ENCODE measurements around the gene CD22. TPM values are rescaled to one million over a fixed set of nuclear protein-coding genes. Genes with fewer than 3 reads are reported as not detected.
A peak's percentile ranks its signal among the peaks of the same experiment; 100 is the strongest.
"Not testable (repeated sequence)": the region's sequence is repeated elsewhere in the genome, so short reads cannot be mapped to it uniquely, and the experiment has no call there.

CD22 gene
- polyA plus RNA-seq, 3 donors from 2014 or later, result 0.93 to 2.2 TPM; not detected in 1

DNA sequence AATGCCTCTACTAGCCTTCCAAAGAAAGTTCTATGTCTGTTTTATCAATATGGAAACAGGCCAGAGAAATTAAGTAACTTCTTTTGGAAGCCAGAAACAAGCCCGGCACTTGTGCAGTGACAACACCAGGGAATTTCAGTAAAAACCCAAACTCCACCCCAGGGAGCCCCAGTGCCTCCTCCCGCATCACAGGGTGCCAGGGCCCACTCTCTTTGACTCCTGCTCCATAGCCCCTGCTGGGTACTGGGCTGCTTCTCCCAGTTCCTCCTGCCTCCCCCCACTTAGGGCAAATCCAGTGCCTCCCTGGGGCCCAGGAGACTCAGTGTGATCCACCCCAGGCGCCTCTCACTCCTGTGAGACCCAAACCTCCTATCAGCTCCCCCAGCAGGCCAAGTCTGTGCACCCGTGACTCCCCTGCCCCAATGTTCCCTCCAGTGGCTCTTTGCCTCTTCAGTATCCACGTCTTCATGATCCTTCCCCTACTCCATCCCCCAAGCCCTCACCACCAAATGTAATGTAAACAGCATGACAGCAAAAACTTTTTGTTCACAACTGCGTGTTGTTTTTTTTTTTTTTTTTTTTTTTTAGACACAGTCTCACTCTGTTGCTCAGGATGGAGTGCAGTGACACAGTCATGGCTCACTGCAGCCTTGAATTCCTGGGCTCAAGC lies 26.9 kb downstream of the CD22 start:
- Mint-ChIP-seq H3K4me1 (peaks cover 14 to 23% of the 10 kb centered on the region in 2 donors), H3K9me3 (no peaks in the 10 kb centered on the region), H3K27me3 (ENCODE audit: low read depth in 3 of 3) (peaks cover 0 to 7% (median 7%) of the 10 kb centered on the region in 3 donors), H3K27ac (peak overlapping the region in 1 of 6 donors; percentile 64), H3K4me3 (no peak overlapping the region), H3K36me3 (no peaks in the 10 kb centered on the region)
- DNase-seq, result no peak

DNA sequence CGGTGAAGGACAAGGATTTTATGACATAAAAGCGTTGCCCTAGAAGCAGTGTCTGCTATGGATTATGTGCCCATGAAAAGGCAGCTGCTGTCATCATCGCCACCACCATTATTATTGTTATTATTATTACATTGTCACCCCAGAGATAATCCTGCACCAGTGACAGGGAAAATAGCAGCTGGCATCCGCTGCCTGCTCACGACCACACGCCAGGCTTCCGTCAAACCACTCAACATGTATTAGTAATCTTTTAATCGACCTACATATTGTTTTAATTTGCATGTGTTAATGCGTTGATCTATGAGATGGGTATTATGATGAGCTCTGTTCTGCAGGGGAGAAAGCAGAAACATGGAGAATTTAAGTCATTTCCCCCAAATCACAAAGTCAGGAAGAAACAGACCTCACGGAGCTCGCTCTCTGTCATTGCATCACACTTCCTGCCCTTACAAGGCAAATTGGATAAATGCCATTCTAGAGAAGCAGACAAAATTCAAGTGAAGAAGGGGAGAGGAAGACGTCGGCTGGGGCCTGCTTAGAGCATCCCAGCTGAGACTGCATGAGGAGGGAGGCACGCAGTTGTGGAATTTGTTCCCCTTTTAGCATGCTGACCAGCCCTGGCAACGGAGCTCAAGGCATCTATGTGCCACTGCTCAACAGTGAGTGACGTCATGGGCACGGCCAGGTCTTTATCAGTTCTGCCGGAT lies 29.0 kb downstream of the CD22 start, which contains the start of gene FFAR3:
Gene FFAR3 (plus strand): TSS at position 594 of the 707 bp plus-strand sequence. CDS start 431 bp downstream, outside the sequence.
- DNase-seq, result no peak
- Mint-ChIP-seq H3K9me3 (no peaks in the 10 kb centered on the region), H3K4me3 (no peak within 1 kb of the TSS), H3K4me1 (peaks cover 9 to 20% of the 10 kb centered on the region in 2 donors), H3K27me3 (ENCODE audit: low read depth in 3 of 3) (peaks cover 0 to 7% (median 7%) of the 10 kb centered on the region in 3 donors), H3K27ac (peak within 1 kb of the TSS in 1 of 6 donors; percentile 62), H3K36me3 (no peaks in the 10 kb centered on the region)

- not testable (repeated sequence) for H3K4me3 Mint-ChIP-seq; H3K9me3 Mint-ChIP-seq; DNase-seq; H3K36me3 Mint-ChIP-seq; H3K27me3 Mint-ChIP-seq (ENCODE audit: low read depth in 3 of 3); H3K27ac Mint-ChIP-seq
- peaks cover 8 to 18% of the 10 kb centered on the region in 2 donors for H3K4me1 Mint-ChIP-seq
Observed at GRCh38 chr19:35358834-35359233, 29.8 kb downstream of the CD22 start.

DNA sequence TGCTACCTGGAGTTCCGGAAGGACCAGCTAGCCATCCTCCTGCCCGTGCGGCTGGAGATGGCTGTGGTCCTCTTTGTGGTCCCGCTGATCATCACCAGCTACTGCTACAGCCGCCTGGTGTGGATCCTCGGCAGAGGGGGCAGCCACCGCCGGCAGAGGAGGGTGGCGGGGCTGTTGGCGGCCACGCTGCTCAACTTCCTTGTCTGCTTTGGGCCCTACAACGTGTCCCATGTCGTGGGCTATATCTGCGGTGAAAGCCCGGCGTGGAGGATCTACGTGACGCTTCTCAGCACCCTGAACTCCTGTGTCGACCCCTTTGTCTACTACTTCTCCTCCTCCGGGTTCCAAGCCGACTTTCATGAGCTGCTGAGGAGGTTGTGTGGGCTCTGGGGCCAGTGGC lies 30.4 kb downstream of the CD22 start:
- H3K4me1 Mint-ChIP-seq, result peaks cover 8 to 18% of the 10 kb centered on the region in 2 donors
- H3K36me3 Mint-ChIP-seq; DNase-seq; H3K27me3 Mint-ChIP-seq (ENCODE audit: low read depth in 3 of 3); H3K9me3 Mint-ChIP-seq; H3K4me3 Mint-ChIP-seq; H3K27ac Mint-ChIP-seq: not testable (repeated sequence)

GRCh38 chr19:35360081-35360480 lies 31.1 kb downstream of the CD22 start:
- not testable (repeated sequence) for H3K36me3 Mint-ChIP-seq, H3K9me3 Mint-ChIP-seq, H3K27ac Mint-ChIP-seq

GRCh38 chr19:35360880-35361420 lies 32.0 kb downstream of the CD22 start:
- no peaks in the 10 kb centered on the region for H3K36me3 Mint-ChIP-seq
- H3K27me3 Mint-ChIP-seq (ENCODE audit: low read depth in 3 of 3), result peaks cover under 1 to 6% (median 5%) of the 10 kb centered on the region in 3 donors
- H3K4me1 Mint-ChIP-seq, result peaks cover 0 to 9% of the 10 kb centered on the region in 2 donors
- DNase-seq, result no peak
- no peak overlapping the region for H3K4me3 Mint-ChIP-seq
- no peak overlapping the region for H3K27ac Mint-ChIP-seq
- no peaks in the 10 kb centered on the region for H3K9me3 Mint-ChIP-seq

More at GRCh38 chr19:35360081-35360480, 31.1 kb downstream of the CD22 start:
- H3K4me1 Mint-ChIP-seq, result peaks cover 2 to 13% of the 10 kb centered on the region in 2 donors
- not testable (repeated sequence) for DNase-seq; H3K27me3 Mint-ChIP-seq (ENCODE audit: low read depth in 3 of 3); H3K4me3 Mint-ChIP-seq

GRCh38 chr19:35362261-35363000 lies 33.4 kb downstream of the CD22 start:
- peaks cover 2 to 8% (median 4%) of the 10 kb centered on the region in 3 donors for H3K27me3 Mint-ChIP-seq (ENCODE audit: low read depth in 3 of 3)
- H3K9me3 Mint-ChIP-seq, result no peaks in the 10 kb centered on the region
- no peak for DNase-seq
- peak overlapping the region in 1 of 6 donors; percentile 62 for H3K27ac Mint-ChIP-seq
- H3K4me1 Mint-ChIP-seq, result peaks cover 0 to 6% of the 10 kb centered on the region in 2 donors
- H3K36me3 Mint-ChIP-seq, result no peaks in the 10 kb centered on the region
- H3K4me3 Mint-ChIP-seq, result no peak overlapping the region

DNA sequence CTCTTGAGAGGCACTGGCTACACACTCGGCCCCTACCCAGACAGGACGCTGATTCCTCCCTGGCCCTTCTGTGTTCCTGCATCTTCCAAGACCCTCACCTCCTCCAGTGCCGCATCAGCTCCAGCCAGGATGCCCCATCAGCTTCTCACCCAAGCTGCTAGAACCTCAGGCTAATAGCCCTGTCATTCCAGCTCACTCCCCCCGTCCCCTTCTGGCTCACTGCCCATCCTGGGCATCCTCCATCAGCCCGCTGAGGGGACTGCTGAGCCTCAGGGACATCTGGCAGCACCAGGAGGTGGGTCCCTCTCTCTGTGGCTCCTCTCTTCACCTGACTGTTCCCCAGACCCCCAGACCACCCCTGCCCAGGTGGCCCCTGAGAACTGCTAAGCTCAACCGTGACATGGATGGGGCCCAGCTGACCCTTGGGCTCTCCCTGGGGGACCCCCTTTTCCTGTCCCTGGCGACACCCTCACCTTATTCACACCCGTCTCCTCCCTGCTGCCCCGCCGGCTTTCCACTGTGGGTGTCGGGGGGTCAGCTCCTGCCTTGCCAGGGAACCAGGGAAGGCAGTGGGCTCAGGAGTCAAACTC lies 34.1 kb downstream of the CD22 start:
- peaks cover 0 to 2% of the 10 kb centered on the region in 2 donors for H3K4me1 Mint-ChIP-seq
- DNase-seq, result no peak
- H3K9me3 Mint-ChIP-seq, result no peaks in the 10 kb centered on the region
- H3K36me3 Mint-ChIP-seq, result no peaks in the 10 kb centered on the region
- peaks cover 2 to 6% (median 2%) of the 10 kb centered on the region in 3 donors for H3K27me3 Mint-ChIP-seq (ENCODE audit: low read depth in 3 of 3)
- no peak overlapping the region for H3K27ac Mint-ChIP-seq
- H3K4me3 Mint-ChIP-seq, result no peak overlapping the region

DNA sequence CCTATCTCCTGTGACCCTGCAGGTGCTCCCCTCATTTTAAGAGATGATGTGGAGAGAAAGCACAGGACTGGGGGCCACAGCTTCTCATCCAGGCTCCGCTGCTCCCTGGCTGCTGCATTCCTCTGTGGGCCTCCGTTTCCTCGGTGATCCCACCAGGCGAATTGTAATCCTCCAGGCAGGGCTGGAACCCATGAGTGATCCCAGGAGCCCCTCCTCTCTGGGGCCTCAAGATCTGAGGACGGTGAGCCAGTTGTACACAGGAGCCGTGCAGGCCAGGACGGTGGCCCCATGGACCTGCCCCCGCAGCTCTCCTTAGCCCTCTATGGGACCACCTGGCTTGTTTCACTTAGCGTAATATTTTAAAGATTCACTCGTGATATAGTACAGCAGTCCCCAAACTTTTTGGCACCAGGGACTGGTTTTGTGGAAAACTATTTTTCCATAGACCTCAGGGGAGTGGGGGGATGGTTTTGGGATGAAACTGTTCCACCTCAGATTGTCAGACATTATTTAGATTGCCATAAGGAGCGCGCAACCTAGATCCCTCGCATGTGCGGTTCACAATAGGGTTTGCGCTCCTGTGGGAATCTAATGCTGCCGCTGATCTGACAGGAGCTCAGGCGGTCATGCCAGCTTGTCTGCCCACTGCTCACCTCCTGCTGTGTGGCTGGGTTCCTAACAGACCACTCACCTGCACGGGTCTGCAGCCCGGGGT lies 34.9 kb downstream of the CD22 start:
- Mint-ChIP-seq H3K4me3 (no peak overlapping the region), H3K27ac (no peak overlapping the region), H3K27me3 (ENCODE audit: low read depth in 3 of 3) (peaks cover 0 to 6% (median 2%) of the 10 kb centered on the region in 3 donors), H3K9me3 (no peaks in the 10 kb centered on the region), H3K36me3 (no peaks in the 10 kb centered on the region), H3K4me1 (no peaks in the 10 kb centered on the region)
- DNase-seq, result no peak

DNA sequence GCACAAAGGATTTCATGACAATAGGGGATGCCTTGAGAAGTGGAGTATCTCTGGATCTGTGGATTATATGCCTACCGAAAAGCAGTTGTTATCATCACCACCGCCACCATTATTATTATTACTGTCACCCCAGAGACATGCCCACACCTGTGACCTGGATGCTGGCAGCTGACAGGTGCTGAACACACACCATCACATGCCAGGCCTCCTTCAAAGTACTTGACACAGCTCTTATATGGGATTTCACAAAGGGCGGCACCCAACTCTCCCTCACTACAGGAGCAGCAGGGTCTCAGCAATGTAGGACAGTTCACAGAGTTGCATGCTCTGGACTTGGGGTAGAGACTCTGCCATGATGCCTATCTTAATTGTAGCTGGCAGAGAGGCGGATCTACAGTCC lies 36.3 kb downstream of the CD22 start:
- H3K4me1 Mint-ChIP-seq, result no peaks in the 10 kb centered on the region
- H3K27me3 Mint-ChIP-seq (ENCODE audit: low read depth in 3 of 3), result peaks cover 0 to 6% (median 5%) of the 10 kb centered on the region in 3 donors
- DNase-seq, result no peak
- no peak overlapping the region for H3K27ac Mint-ChIP-seq
- H3K4me3 Mint-ChIP-seq, result no peak overlapping the region
- no peaks in the 10 kb centered on the region for H3K36me3 Mint-ChIP-seq
- no peaks in the 10 kb centered on the region for H3K9me3 Mint-ChIP-seq

- H3K27ac Mint-ChIP-seq, result no peak overlapping the region
- H3K4me1 Mint-ChIP-seq, result no peaks in the 10 kb centered on the region
- no peaks in the 10 kb centered on the region for H3K9me3 Mint-ChIP-seq
- H3K36me3 Mint-ChIP-seq, result no peaks in the 10 kb centered on the region
- no peak overlapping the region for H3K4me3 Mint-ChIP-seq
- no peak for DNase-seq
- peaks cover 0 to 5% (median 5%) of the 10 kb centered on the region in 3 donors for H3K27me3 Mint-ChIP-seq (ENCODE audit: low read depth in 3 of 3)
Observed at GRCh38 chr19:35368378-35368777, 39.4 kb downstream of the CD22 start.

GRCh38 chr19:35369522-35369921 lies 40.5 kb downstream of the CD22 start:
- H3K4me3 Mint-ChIP-seq, result no peak overlapping the region
- H3K27ac Mint-ChIP-seq, result no peak overlapping the region
- peaks cover 0 to 5% (median 5%) of the 10 kb centered on the region in 3 donors for H3K27me3 Mint-ChIP-seq (ENCODE audit: low read depth in 3 of 3)
- H3K4me1 Mint-ChIP-seq, result no peaks in the 10 kb centered on the region
- H3K9me3 Mint-ChIP-seq, result no peaks in the 10 kb centered on the region
- H3K36me3 Mint-ChIP-seq, result no peaks in the 10 kb centered on the region
- DNase-seq, result no peak

- Mint-ChIP-seq H3K4me3 (no peak within 1 kb of the TSS), H3K9me3 (no peaks in the 10 kb centered on the region), H3K27ac (no peak within 1 kb of the TSS), H3K4me1 (no peaks in the 10 kb centered on the region), H3K36me3 (no peaks in the 10 kb centered on the region), H3K27me3 (ENCODE audit: low read depth in 3 of 3) (peaks cover 0 to 5% (median 4%) of the 10 kb centered on the region in 3 donors)
- DNase-seq, result no peak
Observed at GRCh38 chr19:35370722-35371121, 41.7 kb downstream of the CD22 start, which contains the start of gene GPR42. Gene GPR42 (plus strand): TSS chr19:35371068. CDS start chr19:35371360, 292 bp downstream.

Data from immature natural killer cell (primary cell).